ENCODE data around the gene WDR33. TPM values are rescaled to one million over a fixed set of nuclear protein-coding genes. Genes with fewer than 3 reads are reported as not detected.

The WDR33 gene
- total and polyA plus RNA-seq, 2 of the 13 experiments (the other 11 are each of a cell fraction or from before 2014, with no cell fraction given): 54.9 to 78.2 TPM

- H3K9ac ChIP-seq (ENCODE audit: insufficient read depth, low read depth, low read length): no peak overlapping the region
- no peak for ATAC-seq
Observed at GRCh38 chr2:127853671-127854070, 42.7 kb upstream of the WDR33 start.

More at GRCh38 chr2:127853671-127854070, 42.7 kb upstream of the WDR33 start:
- ChIA-PET CTCF (ENCODE audit: low intra/inter-chr PET ratio, low total read pairs) (no interaction called here), POLR2A (no interaction called here)
- no peak overlapping the region for H3K4me3 ChIP-seq (replicated peaks in 1 of 3; ENCODE audit: insufficient read depth in 1 of 3, low read depth in 2 of 3, low read length in 3 of 3)
- no peak overlapping the region for H2AFZ ChIP-seq (ENCODE audit: low read length)
- in situ Hi-C loops (cut with HindIII; ENCODE audit: extremely low pct_ligation_motif_present, low pct_unique_long_range_greater_than_20kb) (no loop called here), intact Hi-C loops (cut with micrococcal nuclease; ENCODE audit: unreplicated experiment) (no loop called here)
- FAIRE-seq: no peak
- peaks cover 26 to 57% of the 10 kb centered on the region in 2 experiments for H3K36me3 ChIP-seq (replicated peaks in 1 of 2; ENCODE audit: control insufficient read depth in 1 of 2, insufficient read depth in 2 of 2, low read length in 2 of 2)
- no peaks in the 10 kb centered on the region; a peak in 1 of 5 replicates for H3K27me3 ChIP-seq (ENCODE audit: control insufficient read depth in 1 of 2, insufficient read depth in 2 of 2, low read length in 2 of 2)
- no peak overlapping the region for H3K27ac ChIP-seq (ENCODE audit: extremely low read length, insufficient read depth, low read length)
- TF ChIP-seq ZNF558 (CRISPR knock-in tag; IDR thresholded peaks at IDR 0.05; ENCODE audit: borderline replicate concordance) (no peak), ZNF414 (CRISPR knock-in tag; IDR thresholded peaks at IDR 0.05) (no peak), ZNF75D (CRISPR knock-in tag; IDR thresholded peaks at IDR 0.05; ENCODE audit: borderline replicate concordance) (no peak), ZNF12 (CRISPR knock-in tag; IDR thresholded peaks at IDR 0.05) (no peak), HNRNPL (IDR thresholded peaks at IDR 0.05; ENCODE audit: low read depth, low read length) (no peak), ZNF652 (CRISPR knock-in tag; IDR thresholded peaks at IDR 0.05; ENCODE audit: borderline replicate concordance, low read depth) (no peak), ZNF260 (CRISPR knock-in tag; IDR thresholded peaks at IDR 0.05; ENCODE audit: borderline replicate concordance, low read depth) (no peak), NFE2L2 (IDR thresholded peaks at IDR 0.05; ENCODE audit: low read length) (no peak), DBP (CRISPR knock-in tag; IDR thresholded peaks at IDR 0.05; ENCODE audit: not compliant biosample characterization) (no peak), ZNF441 (CRISPR knock-in tag; IDR thresholded peaks at IDR 0.05; ENCODE audit: borderline replicate concordance) (no peak), MAFF (IDR thresholded peaks at IDR 0.05; ENCODE audit: low read depth, low read length) (no peak), ZNF451 (CRISPR knock-in tag; IDR thresholded peaks at IDR 0.05) (no peak), CBX1 (IDR thresholded peaks at IDR 0.05; ENCODE audit: low read depth) (no peak), TGIF2 (CRISPR knock-in tag; IDR thresholded peaks at IDR 0.05) (no peak)
- peaks cover 45% of the 10 kb centered on the region for H3K4me1 ChIP-seq (ENCODE audit: insufficient read depth, low read length)
- 96% methylated on average over 4 of the region's 4 CpGs for WGBS (ENCODE audit: low lambda C conversion rate)
- peaks cover 33% of the 10 kb centered on the region for H4K20me1 ChIP-seq (ENCODE audit: insufficient read depth, low read length)
- no TSS peak for BruUV-seq (replicated peaks)
- no peaks in the 10 kb centered on the region for H3K9me3 ChIP-seq (ENCODE audit: low read length)
- H3K4me2 ChIP-seq (ENCODE audit: low read depth, low read length): no peak overlapping the region
- peaks cover 71% of the 10 kb centered on the region for H3K79me2 ChIP-seq (ENCODE audit: insufficient read depth, low read length)
- DNase-seq (ENCODE audit: low spot score): no peak
